Measurements from ENCODE around the gene PLPPR2.

- TF ChIP-seq, protein P1, sequence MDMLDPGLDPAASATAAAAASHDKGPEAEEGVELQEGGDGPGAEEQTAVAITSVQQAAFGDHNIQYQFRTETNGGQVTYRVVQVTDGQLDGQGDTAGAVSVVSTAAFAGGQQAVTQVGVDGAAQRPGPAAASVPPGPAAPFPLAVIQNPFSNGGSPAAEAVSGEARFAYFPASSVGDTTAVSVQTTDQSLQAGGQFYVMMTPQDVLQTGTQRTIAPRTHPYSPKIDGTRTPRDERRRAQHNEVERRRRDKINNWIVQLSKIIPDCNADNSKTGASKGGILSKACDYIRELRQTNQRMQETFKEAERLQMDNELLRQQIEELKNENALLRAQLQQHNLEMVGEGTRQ (IDR thresholded peaks at IDR 0.05; ENCODE audit: low read depth, low read length), result no peak
- TF ChIP-seq CTCF (conservative IDR thresholded peaks at IDR 0.05; ENCODE audit: low read depth, low read length), result no peak
- no peak for TF ChIP-seq POLR2A (IDR thresholded peaks at IDR 0.05; ENCODE audit: low read depth, low read length)
- no peak for TF ChIP-seq SMC3 (IDR thresholded peaks at IDR 0.05; ENCODE audit: low read depth, low read length)
- no peak for TF ChIP-seq BHLHE40 (IDR thresholded peaks at IDR 0.05; ENCODE audit: low read depth, low read length)
- no peak for TF ChIP-seq RCOR1 (IDR thresholded peaks at IDR 0.05; ENCODE audit: insufficient replicate concordance, low read length)
- TF ChIP-seq CEBPB (IDR thresholded peaks at IDR 0.05; ENCODE audit: low read depth, low read length), result no peak
- TF ChIP-seq NFE2L2 (IDR thresholded peaks at IDR 0.05; ENCODE audit: low read depth, low read length), result no peak
- TF ChIP-seq MAFK (IDR thresholded peaks at IDR 0.05; ENCODE audit: low read depth, low read length), result no peak
- no peak for TF ChIP-seq RAD21 (IDR thresholded peaks at IDR 0.05; ENCODE audit: low read length)
Measured at GRCh38 chr19:11322269-11323024, 32.8 kb upstream of the PLPPR2 start.
